Trophoblast cell (in vitro differentiated cells and primary cell): ENCODE data around the gene KRTAP10-7.
"Not testable (repeated sequence)": the region's sequence is repeated elsewhere in the genome, so short reads cannot be mapped to it uniquely, and the experiment has no call there.

Source experiments
- DNase-seq, 2 donors: peaks; one replicate each; pipeline ENCODE4 v3.0.0-alpha.2; 2016
- H2AFZ ChIP-seq: 2 replicates; pipeline ENCODE4 v1.6.1; 2013; ENCODE audit warnings: low read length, moderate library complexity, mild to moderate bottlenecking; ENCODE audit not compliant: insufficient read depth, poor library complexity
- H2AK5ac ChIP-seq: 2 replicates; pipeline ENCODE4 v1.6.1; 2013; ENCODE audit warnings: mild to moderate bottlenecking, low read length
- H2BK120ac ChIP-seq: 2 replicates; pipeline ENCODE4 v1.6.1; 2013; ENCODE audit warnings: low read length, mild to moderate bottlenecking, moderate library complexity; ENCODE audit not compliant: insufficient read depth, poor library complexity
- H2BK12ac ChIP-seq: 2 replicates; pipeline ENCODE4 v1.6.1; 2013; ENCODE audit warnings: mild to moderate bottlenecking, low read length, moderate library complexity
- H2BK5ac ChIP-seq: 2 replicates; pipeline ENCODE4 v1.6.1; 2013; ENCODE audit warnings: low read length, low read depth, moderate library complexity, mild to moderate bottlenecking; ENCODE audit not compliant: poor library complexity
- H3K14ac ChIP-seq: 2 replicates; pipeline ENCODE4 v1.6.1; 2013; ENCODE audit warnings: mild to moderate bottlenecking, low read length
- H3K18ac ChIP-seq: 2 replicates; pipeline ENCODE4 v1.6.1; 2013; ENCODE audit warnings: mild to moderate bottlenecking, low read length
- H3K23ac ChIP-seq: 2 replicates; pipeline ENCODE4 v1.6.1; 2013; ENCODE audit warnings: low read length
- H3K27ac ChIP-seq: 2 replicates; pipeline ENCODE4 v1.5.1; 2013; ENCODE audit warnings: low read depth, mild to moderate bottlenecking, inconsistent platforms, low read length, moderate library complexity
- H3K27me3 ChIP-seq: 2 replicates; pipeline ENCODE4 v1.6.1; 2013; ENCODE audit warnings: inconsistent platforms, mild to moderate bottlenecking, low read length, moderate library complexity; ENCODE audit not compliant: insufficient read depth
- H3K36me3 ChIP-seq, 2 experiments: 1 replicate in 1 of 2; 2 replicates in 1 of 2; pipeline ENCODE4 v1.6.1; 2013; ENCODE audit warnings: low read length in 2 of 2, mild to moderate bottlenecking in 2 of 2, moderate library complexity in 1 of 2; ENCODE audit not compliant: insufficient read depth in 2 of 2, control insufficient read depth in 1 of 2
- H3K4ac ChIP-seq: 2 replicates; pipeline ENCODE4 v1.6.1; 2013; ENCODE audit warnings: low read depth, mild to moderate bottlenecking, low read length, moderate library complexity
- H3K4me1 ChIP-seq, 2 experiments: 1 replicate in 1 of 2; 2 replicates in 1 of 2; pipeline ENCODE4 v1.6.1; 2013; ENCODE audit warnings: low read length in 2 of 2, mild to moderate bottlenecking in 2 of 2, moderate library complexity in 1 of 2; ENCODE audit not compliant: insufficient read depth in 2 of 2, control insufficient read depth in 1 of 2
- H3K4me2 ChIP-seq: 2 replicates; pipeline ENCODE4 v1.6.1; 2013; ENCODE audit warnings: inconsistent platforms, mild to moderate bottlenecking, low read length, moderate library complexity
- H3K4me3 ChIP-seq: 2 replicates; pipeline ENCODE4 v1.5.1; 2013; ENCODE audit warnings: mild to moderate bottlenecking, low read depth, low read length, inconsistent platforms
- H3K79me1 ChIP-seq: one replicate; pipeline ENCODE4 v1.6.1; 2013; ENCODE audit warnings: low read length
- H3K79me2 ChIP-seq: 2 replicates; pipeline ENCODE4 v1.6.1; 2013; ENCODE audit warnings: low read length, mild to moderate bottlenecking; ENCODE audit not compliant: control insufficient read depth, insufficient read depth, poor library complexity
- H3K9ac ChIP-seq: 2 replicates; pipeline ENCODE4 v1.6.1; 2013; ENCODE audit warnings: mild to moderate bottlenecking, low read length
- H3K9me3 ChIP-seq: 2 replicates; pipeline ENCODE4 v1.6.1; 2013; ENCODE audit warnings: low read depth, mild to moderate bottlenecking, control low read depth, inconsistent platforms, low read length; ENCODE audit not compliant: insufficient read depth
- H4K12ac ChIP-seq: 2 replicates; pipeline ENCODE4 v1.6.1; 2013; ENCODE audit warnings: low read depth, mild to moderate bottlenecking, low read length, moderate library complexity
- H4K8ac ChIP-seq: 2 replicates; pipeline ENCODE4 v1.6.1; 2013; ENCODE audit warnings: low read depth, mild to moderate bottlenecking, low read length, moderate library complexity
- H4K91ac ChIP-seq: one replicate; pipeline ENCODE4 v1.6.1; 2013; ENCODE audit warnings: low read depth, mild to moderate bottlenecking, low read length, moderate library complexity
- WGBS: extraction: QIAGEN DNeasy Blood & Tissue Kit; methylation state at CpG from one replicate; pipeline ENCODE4 v1.1.7; 2013; ENCODE audit warnings: missing lambda C conversion rate; ENCODE audit not compliant: insufficient read length, insufficient coverage; ENCODE audit errors: extremely low coverage; 5-methylcytosine and 5-hydroxymethylcytosine counted together

The KRTAP10-7 gene

GRCh38 chr21:44626262-44626661 is 25.9 kb downstream of the KRTAP10-7 start:
- no peaks in the 10 kb centered on the region for H3K27me3 ChIP-seq
- H2BK120ac ChIP-seq = no peak overlapping the region
- no peaks in the 10 kb centered on the region for H3K36me3 ChIP-seq
- no peak overlapping the region for H3K14ac ChIP-seq
- H3K18ac ChIP-seq = no peak overlapping the region
- H3K4me3 ChIP-seq = no peak overlapping the region
- no peak overlapping the region for H2AFZ ChIP-seq
- no peak overlapping the region for H4K8ac ChIP-seq
- H3K4me1 ChIP-seq = no peaks in the 10 kb centered on the region
- peaks cover 12% of the 10 kb centered on the region for H3K9me3 ChIP-seq
- H4K91ac ChIP-seq = no peak overlapping the region
- no peak overlapping the region for H3K27ac ChIP-seq
- H3K9ac ChIP-seq = peak overlapping the region; percentile 34
- no peak overlapping the region for H4K12ac ChIP-seq
- H2AK5ac ChIP-seq = no peak overlapping the region
- H2BK5ac ChIP-seq = no peak overlapping the region
- no peak overlapping the region for H2BK12ac ChIP-seq
- no peaks in the 10 kb centered on the region for H3K79me1 ChIP-seq
- H3K79me2 ChIP-seq = no peaks in the 10 kb centered on the region
- no CpG with 5 or more reads among the region's 10 CpGs for WGBS
- H3K4ac ChIP-seq = no peak overlapping the region
- H3K23ac ChIP-seq = no peak overlapping the region
- no peak for DNase-seq
- no peak overlapping the region for H3K4me2 ChIP-seq

GRCh38 chr21:44626673-44627143 is 26.3 kb downstream of the KRTAP10-7 start, which contains the start of gene KRTAP10-9:
KRTAP10-9 (plus strand) TSS chr21:44627093; CDS start chr21:44627172, 79 bp downstream.
- H3K4me3 ChIP-seq = no peak within 1 kb of the TSS
- H3K4me2 ChIP-seq = no peak within 1 kb of the TSS
- H2BK12ac ChIP-seq = no peak within 1 kb of the TSS
- H2BK5ac ChIP-seq = no peak within 1 kb of the TSS
- H4K91ac ChIP-seq = no peak within 1 kb of the TSS
- no peaks in the 10 kb centered on the region for H3K27me3 ChIP-seq
- no peak within 1 kb of the TSS for H4K8ac ChIP-seq
- no peak within 1 kb of the TSS for H3K23ac ChIP-seq
- H3K9ac ChIP-seq = peak within 1 kb of the TSS; percentile 34
- no peaks in the 10 kb centered on the region for H3K79me2 ChIP-seq
- no peak within 1 kb of the TSS for H2BK120ac ChIP-seq
- H3K79me1 ChIP-seq = no peaks in the 10 kb centered on the region
- H3K36me3 ChIP-seq = no peaks in the 10 kb centered on the region
- no peak within 1 kb of the TSS for H4K12ac ChIP-seq
- H3K18ac ChIP-seq = no peak within 1 kb of the TSS
- no CpG with 5 or more reads among the region's 7 CpGs for WGBS
- H3K9me3 ChIP-seq = peaks cover 12% of the 10 kb centered on the region
- H3K4ac ChIP-seq = no peak within 1 kb of the TSS
- H3K27ac ChIP-seq = no peak within 1 kb of the TSS
- H3K4me1 ChIP-seq = no peaks in the 10 kb centered on the region
- H3K14ac ChIP-seq = no peak within 1 kb of the TSS
- no peak within 1 kb of the TSS for H2AK5ac ChIP-seq
- H2AFZ ChIP-seq = no peak within 1 kb of the TSS
- no peak for DNase-seq

- H3K4ac ChIP-seq, H4K91ac ChIP-seq, H3K27me3 ChIP-seq, H3K4me3 ChIP-seq, H3K18ac ChIP-seq, H4K12ac ChIP-seq, H2BK120ac ChIP-seq, H2BK12ac ChIP-seq, H3K79me1 ChIP-seq, H3K4me1 ChIP-seq, H4K8ac ChIP-seq, H3K14ac ChIP-seq, DNase-seq, H3K23ac ChIP-seq, H2BK5ac ChIP-seq, H3K79me2 ChIP-seq, H2AFZ ChIP-seq, H3K4me2 ChIP-seq, H3K36me3 ChIP-seq, H2AK5ac ChIP-seq, H3K27ac ChIP-seq, H3K9ac ChIP-seq: not testable (repeated sequence)
- WGBS = no CpG with 5 or more reads among the region's 20 CpGs
- H3K9me3 ChIP-seq = peaks cover 12% of the 10 kb centered on the region
Measured at GRCh38 chr21:44627181-44627822, 26.9 kb downstream of the KRTAP10-7 start.

GRCh38 chr21:44627831-44628233 is 27.4 kb downstream of the KRTAP10-7 start:
- not testable (repeated sequence) for H4K12ac ChIP-seq, H2AK5ac ChIP-seq, H2BK12ac ChIP-seq, H3K4me3 ChIP-seq, H3K79me1 ChIP-seq, H3K4me2 ChIP-seq, H3K9me3 ChIP-seq, DNase-seq, H3K4ac ChIP-seq, H2AFZ ChIP-seq, H4K91ac ChIP-seq, H3K36me3 ChIP-seq, H3K23ac ChIP-seq, H3K79me2 ChIP-seq, H3K27ac ChIP-seq, H3K18ac ChIP-seq, H4K8ac ChIP-seq, H3K27me3 ChIP-seq, H2BK120ac ChIP-seq, H3K4me1 ChIP-seq, H3K14ac ChIP-seq, H3K9ac ChIP-seq, H2BK5ac ChIP-seq
- WGBS = no CpG with 5 or more reads among the region's 15 CpGs
